Umbilical cord (tissue), 2 donors: Measurements from ENCODE around the gene KSR2. TPM values are rescaled to one million over a fixed set of nuclear protein-coding genes. Genes with fewer than 3 reads are reported as not detected.
A peak's percentile ranks its signal among the peaks of the same experiment; 100 is the strongest.

Source experiments
- DNase-seq: peaks from one replicate; pipeline ENCODE4 v3.0.0-alpha.2; 2015; ENCODE audit warnings: low spot score
- total RNA-seq: library from RNA; depleted of rRNA; stranded (reverse); fragments of >200 nt; gene quantifications from one replicate; pipeline ENCODE4 v1.2.3, GENCODE V29; 2014; ENCODE audit warnings: low replicate concordance; ENCODE audit not compliant: insufficient read depth

KSR2 gene
- total RNA-seq, 1 donor from 2014 or later, result 0.72 TPM

GRCh38 chr12:117533687-117534086, 435.1 kb downstream of the KSR2 start:
- no peak for DNase-seq

DNA sequence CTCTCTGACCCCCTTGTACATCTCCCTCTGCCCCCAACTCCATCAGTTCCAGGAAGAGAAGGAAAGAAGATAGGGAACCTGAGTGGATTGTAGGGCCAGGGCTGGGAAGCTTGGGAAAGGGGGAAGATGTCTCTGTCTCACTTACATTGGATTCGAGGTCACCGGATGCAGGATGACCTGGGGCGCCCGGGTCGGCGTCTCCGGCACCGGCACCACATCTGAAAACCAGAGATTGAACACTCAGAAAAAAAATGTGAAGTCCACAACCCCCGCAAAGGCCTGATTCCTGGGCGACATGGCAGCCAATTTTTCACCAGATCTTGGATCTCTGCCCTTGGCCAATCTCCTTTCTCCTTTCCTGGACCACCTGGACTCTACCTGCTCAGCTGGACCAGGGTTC, 438.0 kb downstream of the KSR2 start:
- no peak for DNase-seq

- DNase-seq, result no peak
These were observed 440.3 kb downstream of the KSR2 start for GRCh38 chr12:117528538-117528937.

DNA sequence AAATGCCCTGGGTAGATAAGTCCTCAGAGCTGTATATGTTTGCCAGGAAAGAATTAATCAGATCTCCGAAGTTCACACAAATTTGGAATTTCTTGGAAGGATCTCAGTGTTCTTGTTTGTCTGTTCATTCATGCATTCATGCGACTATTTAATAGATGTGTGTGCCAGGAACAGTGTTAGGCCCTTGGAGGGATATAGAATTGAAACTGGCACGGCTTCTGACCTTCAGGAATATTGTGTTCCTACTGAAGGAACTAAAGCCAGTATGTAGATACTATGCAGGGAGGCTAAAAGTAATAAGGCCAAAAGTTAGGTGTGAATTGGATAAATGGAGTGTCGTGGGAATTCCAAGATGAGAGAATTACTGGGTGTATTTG, 441.3 kb downstream of the KSR2 start:
- DNase-seq, result peak; percentile 7

DNA sequence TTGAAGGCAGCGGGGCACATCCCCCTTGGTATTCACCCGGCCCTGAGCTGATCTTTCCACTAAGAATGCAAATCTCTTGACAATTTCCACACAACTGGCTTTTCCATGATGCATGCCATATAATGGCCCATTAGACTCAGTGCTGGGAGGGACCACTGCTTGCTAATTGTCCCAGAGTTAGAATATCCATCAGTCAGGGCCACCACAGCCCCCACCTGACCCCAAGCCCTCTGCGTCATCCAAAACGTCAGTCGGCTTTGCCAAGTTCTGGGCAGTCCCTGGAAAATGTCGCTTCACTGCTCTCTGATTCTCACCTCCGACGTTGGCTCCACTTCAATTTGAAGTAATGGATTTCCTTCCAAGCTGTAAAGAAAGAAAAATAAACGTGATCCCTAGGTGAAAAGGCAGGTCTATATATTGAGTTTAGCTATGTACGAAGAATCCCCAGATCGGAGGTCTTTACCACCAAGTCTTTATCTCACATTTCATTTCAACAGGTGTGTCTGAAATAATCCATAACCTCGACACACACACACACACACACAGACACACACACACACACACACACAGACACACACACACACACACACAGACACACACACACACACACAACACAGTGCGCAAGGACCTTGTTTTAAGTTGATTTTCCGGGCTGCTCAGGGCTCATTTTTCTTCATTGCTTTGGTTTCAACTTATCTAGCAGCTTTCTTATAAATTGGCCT, 441.9 kb downstream of the KSR2 start:
- DNase-seq, result no peak

DNA sequence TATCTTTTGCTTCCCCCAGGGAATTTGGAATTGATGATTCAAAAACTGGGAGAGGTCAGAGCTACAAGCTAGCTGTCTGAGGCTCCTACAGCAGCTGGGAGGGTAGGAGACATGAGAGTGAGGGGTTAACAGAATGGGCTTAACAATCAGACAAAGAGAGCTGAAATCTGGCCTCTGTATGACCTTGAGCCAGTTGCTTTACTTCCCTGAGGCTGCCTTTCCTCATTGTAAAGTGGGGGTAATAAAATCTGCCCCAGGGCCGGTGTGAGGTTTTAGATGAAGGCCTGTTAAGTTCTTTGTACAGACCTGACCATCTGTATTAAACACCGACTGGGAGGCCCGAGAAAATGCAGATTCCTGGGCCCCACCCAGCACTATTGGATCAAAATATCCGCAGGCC, 443.0 kb downstream of the KSR2 start:
- no peak for DNase-seq

- DNase-seq, result no peak
These were observed 444.0 kb downstream of the KSR2 start for GRCh38 chr12:117524806-117525205.

DNA sequence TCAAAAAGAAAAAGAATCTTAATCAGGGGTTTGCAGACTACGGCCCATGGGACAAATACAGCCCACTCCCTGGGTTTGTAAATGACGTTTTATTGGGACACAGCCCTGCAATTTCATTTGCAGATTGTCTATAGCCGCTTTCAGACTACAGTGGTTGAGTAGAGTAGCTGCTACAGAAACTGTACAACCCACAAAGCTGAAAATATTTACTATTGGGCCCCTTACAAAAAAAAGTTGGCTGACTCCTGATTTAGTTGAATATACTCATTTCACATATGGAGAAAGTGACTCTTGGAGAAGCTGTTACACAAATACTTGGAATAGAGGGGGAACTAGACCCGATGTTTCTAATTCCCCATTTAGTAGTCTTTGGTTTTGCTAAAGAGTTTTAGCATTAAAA, 444.8 kb downstream of the KSR2 start:
- DNase-seq, result no peak

DNA sequence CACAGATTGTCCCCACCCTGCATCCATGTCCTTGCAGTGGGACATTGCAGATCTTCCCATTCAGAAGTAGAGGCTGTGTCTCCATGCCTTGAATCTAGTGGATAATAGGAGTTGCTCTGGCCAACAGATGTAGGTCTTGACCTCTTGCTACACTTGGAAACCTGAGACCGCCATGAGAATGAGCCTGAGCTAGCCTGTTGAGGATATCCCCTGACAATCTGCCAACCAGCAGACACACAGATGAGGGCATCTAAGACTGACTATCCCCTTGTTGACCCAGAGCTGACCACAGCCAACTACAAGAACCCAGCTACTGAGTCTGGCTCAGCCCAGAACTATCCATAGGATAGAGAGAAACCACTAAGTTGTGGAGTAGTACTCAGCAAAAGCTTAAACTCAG, 446.2 kb downstream of the KSR2 start:
- no peak for DNase-seq

DNA sequence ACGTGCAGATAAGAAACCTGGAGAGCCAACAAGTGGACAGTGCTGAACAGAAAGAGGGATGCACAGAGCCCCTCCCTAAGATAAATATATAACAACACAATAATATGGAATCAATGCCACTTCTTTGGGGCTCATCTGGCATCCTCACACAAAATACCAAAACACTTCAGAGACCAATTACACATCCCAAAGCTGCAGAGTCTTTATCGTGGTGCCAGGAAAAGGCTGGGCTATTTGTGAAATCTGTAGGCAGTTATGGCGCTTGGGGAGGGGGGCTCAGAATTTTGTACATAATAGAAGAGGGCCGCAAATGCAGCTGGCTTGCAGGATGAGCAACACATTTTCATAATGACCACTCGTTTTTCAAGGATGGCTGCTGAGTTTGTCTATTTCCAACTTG, 446.9 kb downstream of the KSR2 start:
- no peak for DNase-seq

DNA sequence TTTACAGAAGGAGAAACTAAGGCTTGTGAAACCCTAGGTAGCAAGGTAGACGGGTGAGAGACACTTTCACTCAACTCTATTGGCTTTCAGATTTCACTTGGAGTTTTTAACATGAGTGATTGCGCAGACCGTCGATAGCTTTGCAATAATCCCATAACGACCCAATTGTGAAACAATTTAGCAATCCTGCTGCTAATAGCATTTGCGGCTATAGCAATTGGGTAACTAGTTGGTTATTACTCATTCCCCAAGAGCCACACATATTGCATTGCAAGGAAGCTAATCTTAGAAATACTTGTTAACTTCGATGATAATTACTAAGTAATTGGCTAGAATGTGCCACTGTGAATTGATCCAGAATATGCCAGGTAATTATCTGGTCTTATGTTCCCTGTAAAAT, 447.4 kb downstream of the KSR2 start:
- DNase-seq, result no peak

DNA sequence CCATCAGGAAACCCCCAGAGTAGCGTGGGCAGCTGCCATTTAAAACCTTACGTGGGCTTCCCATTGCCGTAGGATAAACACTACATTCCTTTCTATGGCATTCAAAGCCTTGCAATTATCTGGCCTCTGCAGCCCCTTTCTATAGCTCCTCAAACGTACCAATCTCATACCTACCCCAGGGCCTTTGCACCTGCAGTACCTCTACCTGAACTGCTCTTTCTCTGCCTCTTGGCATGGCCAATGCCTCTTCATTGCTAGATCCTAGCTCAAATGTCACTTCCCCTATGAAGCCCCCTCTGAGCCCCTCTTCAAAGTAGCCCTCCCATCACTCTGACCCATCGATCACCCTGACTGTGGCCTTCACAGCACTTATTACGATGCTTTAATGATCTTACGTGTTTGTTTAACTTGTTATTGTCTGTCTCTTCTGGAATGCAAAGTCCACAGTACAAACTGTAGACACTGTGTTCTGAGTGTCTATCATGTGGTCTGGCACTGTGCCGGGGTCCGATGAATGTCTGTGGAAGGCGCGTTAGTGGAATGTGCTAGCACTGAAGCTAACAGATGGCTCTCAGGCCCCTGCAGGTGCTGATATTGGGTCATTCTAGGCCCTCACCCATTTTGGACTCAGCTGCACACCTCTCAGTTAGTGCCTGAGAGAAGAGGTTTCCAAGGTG, 450.1 kb downstream of the KSR2 start:
- DNase-seq, result no peak

- no peak for DNase-seq
These were observed 451.5 kb downstream of the KSR2 start for GRCh38 chr12:117517219-117517739.

DNA sequence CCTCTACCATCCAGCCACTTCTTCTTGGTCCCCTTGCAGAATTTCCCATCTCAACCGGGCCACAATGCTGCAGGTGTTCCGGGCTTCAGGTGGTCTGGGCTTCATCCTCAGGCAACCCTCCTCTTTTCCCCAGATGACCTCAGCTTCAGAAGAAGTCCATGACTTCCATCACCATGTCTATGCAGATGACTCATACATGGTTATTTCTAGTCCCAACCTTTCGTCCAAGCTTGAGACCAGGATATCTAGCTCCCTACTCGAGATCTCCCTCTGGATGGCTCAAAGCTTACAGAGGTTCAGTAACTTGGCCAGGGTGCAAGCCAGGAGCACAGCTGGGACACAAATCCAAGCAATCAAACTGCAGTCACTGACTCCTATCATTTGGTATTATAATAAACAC, 452.8 kb downstream of the KSR2 start:
- DNase-seq, result no peak

DNA sequence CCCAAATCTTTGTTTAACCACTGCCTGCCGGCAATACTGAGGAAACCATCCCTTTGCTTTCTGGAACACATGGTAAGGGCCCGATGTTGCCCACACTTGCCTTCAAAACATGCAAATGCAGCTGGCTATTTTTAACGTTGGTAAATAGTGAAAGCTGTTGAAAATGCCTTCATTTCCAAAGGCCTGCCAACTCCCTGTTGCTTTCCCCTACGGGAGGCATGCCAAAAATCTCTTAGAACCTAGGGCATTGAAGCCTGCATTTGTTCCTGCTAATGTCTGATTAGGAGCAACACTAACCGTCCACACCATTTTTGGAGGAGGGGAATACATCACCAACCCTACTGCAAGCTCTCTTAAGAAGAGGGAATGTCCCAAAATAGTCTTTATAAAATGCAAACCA, 454.8 kb downstream of the KSR2 start:
- peak; percentile 15 for DNase-seq

DNA sequence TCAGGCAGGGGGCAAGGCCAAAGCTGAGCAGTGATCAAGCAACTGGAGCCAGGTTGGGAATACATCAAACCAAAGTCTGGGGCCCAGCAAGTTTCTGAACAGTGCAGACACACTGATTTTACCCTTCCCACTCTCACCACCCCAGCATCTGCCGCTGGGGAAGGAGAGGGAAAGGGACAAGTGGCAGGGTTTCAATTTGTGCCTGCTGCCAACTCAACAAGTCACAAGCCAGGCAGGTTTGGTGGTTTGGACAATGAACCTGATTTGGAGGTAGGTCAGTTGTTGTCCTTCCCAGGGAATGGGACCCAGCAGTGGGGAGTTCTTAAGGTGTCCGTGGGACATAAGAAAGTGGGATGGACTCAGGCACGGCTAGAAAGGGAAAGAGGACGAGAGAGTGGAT, 455.4 kb downstream of the KSR2 start:
- DNase-seq, result no peak

GRCh38 chr12:117508468-117508867, 460.3 kb downstream of the KSR2 start:
- DNase-seq, result no peak

- no peak for DNase-seq
These were observed 461.2 kb downstream of the KSR2 start for GRCh38 chr12:117507548-117507947.

DNA sequence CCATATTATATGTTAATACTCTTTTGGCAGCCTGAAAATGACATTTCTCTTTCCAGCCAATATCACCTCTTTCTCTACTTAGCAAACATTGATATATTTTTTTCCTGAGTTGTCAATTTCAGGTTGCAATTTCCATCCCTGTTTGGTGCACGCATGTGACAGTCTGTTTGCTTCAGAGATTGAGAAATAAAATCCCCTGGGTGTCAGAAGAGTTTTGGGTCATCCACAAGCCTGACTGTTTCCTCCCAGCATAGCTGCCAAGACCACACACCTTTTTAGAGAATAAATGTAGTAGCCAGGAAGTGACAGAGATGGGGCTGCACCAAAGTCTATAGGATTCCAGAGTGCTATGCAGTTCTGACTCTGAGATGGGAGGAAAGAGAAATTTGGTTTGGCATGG, 462.5 kb downstream of the KSR2 start:
- DNase-seq, result no peak

GRCh38 chr12:117502633-117503032, 466.2 kb downstream of the KSR2 start:
- no peak for DNase-seq

DNA sequence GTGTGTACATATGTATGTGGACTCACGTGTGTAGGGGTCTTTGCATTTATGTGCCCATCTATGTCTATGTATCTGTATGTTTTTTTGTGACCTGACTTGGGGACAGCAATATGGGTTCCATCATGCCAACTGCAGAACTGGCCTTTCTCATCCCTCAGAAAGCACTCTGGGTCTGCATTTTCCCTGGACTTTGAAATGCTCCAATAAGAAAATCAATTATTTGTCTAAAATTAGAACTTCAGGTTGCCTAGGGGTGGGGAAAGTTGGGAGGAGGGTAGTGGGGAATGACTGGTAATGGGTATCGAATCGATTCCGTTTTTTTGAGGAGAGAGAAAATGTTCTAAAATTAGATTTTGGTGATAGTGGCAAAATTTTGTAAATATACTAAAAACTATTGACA, 466.6 kb downstream of the KSR2 start:
- no peak for DNase-seq

DNA sequence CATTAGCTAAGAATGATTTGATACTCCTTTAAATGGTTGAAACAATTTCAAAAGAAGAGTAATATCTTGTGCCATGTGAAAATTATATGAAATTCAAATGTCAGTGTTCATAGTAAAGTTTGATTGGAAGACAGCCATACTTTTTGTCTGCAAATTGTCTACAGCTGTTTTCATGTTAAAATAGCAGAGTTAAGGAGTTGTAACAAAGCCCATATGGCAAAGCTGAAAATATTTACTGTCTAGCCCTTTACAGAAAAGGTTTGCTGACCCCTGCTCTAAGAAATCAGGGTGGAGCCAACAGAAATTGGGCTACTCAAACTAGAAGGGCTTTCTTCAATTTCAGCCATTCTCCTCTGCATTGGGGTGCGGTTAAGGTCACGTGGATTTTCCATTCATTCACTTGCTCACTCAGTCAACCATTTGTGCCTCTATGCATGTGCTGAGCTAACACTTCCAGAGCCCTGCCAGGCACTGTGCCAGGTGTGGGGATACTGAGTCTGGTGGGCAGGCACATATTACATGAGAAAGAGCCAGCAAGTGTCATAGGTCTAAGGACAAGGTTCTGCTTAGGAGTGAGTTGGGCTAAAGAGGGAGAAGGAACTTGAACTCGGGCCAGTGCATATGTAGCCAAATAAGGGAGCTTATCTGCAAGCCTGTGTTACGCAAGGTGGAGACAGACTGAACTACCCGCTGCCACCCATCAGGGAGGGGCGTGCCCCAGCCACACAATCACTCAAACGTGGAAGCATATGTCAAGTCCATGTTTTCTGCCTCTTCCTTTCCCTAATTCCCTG, 467.5 kb downstream of the KSR2 start:
- DNase-seq, result peak; percentile 68
